Psoas muscle (tissue), 8 donors: ENCODE results near the gene DCN. TPM values are rescaled to one million over a fixed set of nuclear protein-coding genes. Genes with fewer than 3 reads are reported as not detected.
A peak's percentile ranks its signal among the peaks of the same experiment; 100 is the strongest.

Experiments
- ATAC-seq, 4 donors: fragments of 200-7000 bp; cut with Tn5 transposase; one replicate each; pipeline ENCODE4 v1.9.1; 2020; ENCODE audit warnings: moderate library complexity in 3 of 4, mild to moderate bottlenecking in 2 of 4
- DNase-seq, 2 donors: peaks; one replicate each; pipeline ENCODE4 v3.0.0-alpha.2; 2020
- H3K27ac ChIP-seq: fragments of 200-600 bp; one replicate; pipeline ENCODE4 v1.8.0; 2022
- H3K27me3 ChIP-seq, 3 donors: fragments of 200-600 bp in 1 of 3; one replicate each; pipeline versions ENCODE4 v1.6.1 to v1.8.0; 2013 to 2022; ENCODE audit warnings: low read length in 2 of 3, mild to moderate bottlenecking in 2 of 3, moderate library complexity in 1 of 3; ENCODE audit not compliant: insufficient read depth in 3 of 3
- H3K36me3 ChIP-seq, 2 donors: fragments of 200-600 bp in 1 of 2; one replicate each; pipeline versions ENCODE4 v1.6.1 to v1.8.0; 2013 to 2022; ENCODE audit warnings: low read depth in 1 of 2, mild to moderate bottlenecking in 1 of 2, moderate library complexity in 1 of 2; ENCODE audit not compliant: insufficient read depth in 1 of 2
- H3K4me1 ChIP-seq: fragments of 200-600 bp; one replicate; pipeline ENCODE4 v1.8.0; 2022
- H3K4me3 ChIP-seq: fragments of 200-600 bp; one replicate; pipeline ENCODE4 v1.8.0; 2022; ENCODE audit warnings: mild to moderate bottlenecking
- H3K9me3 ChIP-seq: fragments of 200-600 bp; one replicate; pipeline ENCODE4 v1.8.0; 2022
- CTCF ChIP-seq: fragments of 200-600 bp; IDR thresholded peaks from one replicate; pipeline ENCODE4 v1.8.0; 2022; ENCODE audit warnings: antibody characterized with exemption
- WGBS, 3 donors: extraction: QIAGEN DNeasy Blood & Tissue Kit; methylation state at CpG; one replicate each; pipeline versions ENCODE4 v1.1.6 to v1.1.7; 2013; 5-methylcytosine and 5-hydroxymethylcytosine counted together
- intact Hi-C, 2 donors: fragments of 100-400 bp; cut with DNase I; formaldehyde crosslinking; loops; one replicate each; pipeline versions ENCODE4 v1.11.0 to v1.14.2; 2022
- polyA plus RNA-seq, 3 donors: library from polyadenylated mRNA; stranded (reverse); fragments of 200-250 nt; gene quantifications; one replicate each; pipeline ENCODE4 v1.2.3, GENCODE V29; 2013
- total RNA-seq, 4 donors: library from RNA; stranded (reverse); fragmentation: NEBNext Ultra II Directional in 2 of 4; extraction: Animal tissue kit (Norgen Biotek cat#: 25700) in 2 of 4; gene quantifications; one replicate each; pipeline versions ENCODE4 v1.2.1 to v1.2.4, GENCODE V29; 2021 to 2023
- donor health status: healthy with polysubstance abuse.
- donor health status: DM: no; HTN: no; CAD: no; lungs with moderate emphysema.
- donor health status: Bipolar disorder and iron deficiency.
- donor health status: healthy.
- donor health status: DM: yes; HTN: yes; CAD: no.
- donor health status: DM: no; HTN: no; CAD: no.
- donor health status: DM: no; HTN: no; CAD: no.
- donor health status: DM: yes; HTN: yes; CAD: no.

The DCN gene
- total and polyA plus RNA-seq, 7 donors = 219 to 361 (median 227) TPM

GRCh38 chr12:91142221-91142631 lies 40.4 kb downstream of the DCN start:
- TF ChIP-seq CTCF = no peak
- intact Hi-C loops = no loop called here
- H3K27ac ChIP-seq = no peak overlapping the region

GRCh38 chr12:91140026-91140931 lies 42.3 kb downstream of the DCN start:
- 89 to 94% (median 93%) methylated on average over 1 of the region's 1 CpG for WGBS, 3 donors
- no peak for TF ChIP-seq CTCF
- Histone ChIP-seq H3K27ac (peak overlapping the region; percentile 15), H3K4me3 (no peak overlapping the region), H3K36me3 (no peaks in the 10 kb centered on the region), H3K9me3 (no peaks in the 10 kb centered on the region), H3K27me3 (no peaks in the 10 kb centered on the region), H3K4me1 (no peaks in the 10 kb centered on the region)
- no peak for DNase-seq
- intact Hi-C loops = no loop called here
- peak in 2 of 4 donors; percentile 15 to 62 for ATAC-seq

More at GRCh38 chr12:91142221-91142631, 40.4 kb downstream of the DCN start:
- peak in 1 of 4 donors; percentile 39 for ATAC-seq
- no peak for DNase-seq
- Histone ChIP-seq H3K4me3 (no peak overlapping the region), H3K4me1 (no peaks in the 10 kb centered on the region), H3K27me3 (no peaks in the 10 kb centered on the region), H3K9me3 (no peaks in the 10 kb centered on the region), H3K36me3 (no peaks in the 10 kb centered on the region)
- WGBS, 3 donors = 32 to 45% (median 35%) methylated on average over 3 of the region's 3 CpGs

- Histone ChIP-seq H3K9me3 (no peaks in the 10 kb centered on the region), H3K27ac (no peak overlapping the region), H3K36me3 (no peaks in the 10 kb centered on the region), H3K4me1 (no peaks in the 10 kb centered on the region), H3K4me3 (no peak overlapping the region), H3K27me3 (no peaks in the 10 kb centered on the region)
- 57 to 63% (median 60%) methylated on average over 2 of the region's 2 CpGs for WGBS, 3 donors
- no peak for ATAC-seq
- intact Hi-C loops = no loop called here
- no peak for DNase-seq
- no peak for TF ChIP-seq CTCF
These were observed 43.3 kb downstream of the DCN start for GRCh38 chr12:91139286-91139685.

- Histone ChIP-seq H3K36me3 (no peaks in the 10 kb centered on the region), H3K4me1 (no peaks in the 10 kb centered on the region), H3K4me3 (no peak overlapping the region), H3K9me3 (no peaks in the 10 kb centered on the region), H3K27me3 (no peaks in the 10 kb centered on the region), H3K27ac (no peak overlapping the region)
- ATAC-seq (peak in 1 of 4 donors; percentile 45), DNase-seq (no peak)
- 7 to 29% (median 9%) methylated on average over 1 of the region's 1 CpG for WGBS, 3 donors
- no peak for TF ChIP-seq CTCF
- intact Hi-C loops = no loop called here
These were observed 44.2 kb downstream of the DCN start for GRCh38 chr12:91138337-91138920.
